Vagina (tissue), 2 donors: ENCODE data around the gene GALM. TPM values are rescaled to one million over a fixed set of nuclear protein-coding genes. Genes with fewer than 3 reads are reported as not detected.

Experiments
- DNase-seq, 2 donors: peaks; one replicate each; pipeline ENCODE4 v3.0.0-alpha.2; 2017; ENCODE audit errors: extremely low spot score in 2 of 2
- H3K27ac ChIP-seq: fragments of 200-600 bp; sonication (generic); one replicate; pipeline ENCODE4 v1.5.1; 2019
- H3K27me3 ChIP-seq: fragments of 200-600 bp; sonication (generic); one replicate; pipeline ENCODE4 v1.5.1; 2019
- H3K36me3 ChIP-seq, 2 donors: fragments of 200-600 bp; sonication (generic); one replicate each; pipeline ENCODE4 v1.5.1; 2017 to 2019
- H3K4me1 ChIP-seq: fragments of 200-600 bp; sonication (generic); one replicate; pipeline ENCODE4 v1.5.1; 2019
- H3K4me3 ChIP-seq, 2 donors: fragments of 200-600 bp; sonication (generic); 1 replicate in 1 of 2; 2 replicates in 1 of 2; pipeline ENCODE4 v1.5.1; 2016 to 2019
- H3K9me3 ChIP-seq: fragments of 200-600 bp; sonication (generic); one replicate; pipeline ENCODE4 v1.5.1; 2019
- CTCF ChIP-seq, 3 experiments: fragments of 450-650 bp in 2 of 3; fragments of 200-600 bp in 1 of 3; sonication (generic) in 1 of 3; IDR thresholded peaks; one replicate each; pipeline ENCODE4 v1.5.1; 2017 to 2019; ENCODE audit warnings: antibody characterized with exemption in 3 of 3, mild to moderate bottlenecking in 2 of 3, moderate library complexity in 2 of 3
- POLR2A ChIP-seq, 2 donors: fragments of 450-650 bp; IDR thresholded peaks; one replicate each; pipeline ENCODE4 v1.6.1; 2017; ENCODE audit warnings: antibody characterized with exemption in 2 of 2, mild to moderate bottlenecking in 2 of 2, moderate library complexity in 2 of 2
- POLR2AphosphoS5 ChIP-seq, 2 donors: sonication (generic); formaldehyde crosslinking; IDR thresholded peaks; one replicate each; pipeline ENCODE4 v1.9.0; 2017; ENCODE audit warnings: antibody characterized with exemption in 2 of 2, mild to moderate bottlenecking in 2 of 2, low read depth in 1 of 2; ENCODE audit not compliant: insufficient read depth in 1 of 2
- intact Hi-C: fragments of 100-400 bp; cut with DNase I; formaldehyde crosslinking; loops from one replicate; pipeline ENCODE4 v1.15.1; 2023
- total RNA-seq: library from RNA; depleted of rRNA; stranded (reverse); fragments of >200 nt; gene quantifications from one replicate; pipeline ENCODE4 v1.2.3, GENCODE V29; 2016

The GALM gene
- total RNA-seq, 1 donor from 2014 or later = 16.9 TPM

GRCh38 chr2:38763228-38763627 is 97.3 kb downstream of the GALM start:
- intact Hi-C loops = no loop called here

GRCh38 chr2:38763728-38764127 is 97.8 kb downstream of the GALM start:
- no peaks in the 10 kb centered on the region for H3K4me1 ChIP-seq
- intact Hi-C loops = no loop called here

More at GRCh38 chr2:38763228-38763627, 97.3 kb downstream of the GALM start:
- TF ChIP-seq POLR2AphosphoS5 (IDR thresholded peaks at IDR 0.05; ENCODE audit: insufficient read depth in 1 of 2, low read depth in 1 of 2) (no peak), POLR2A (IDR thresholded peaks at IDR 0.05) (no peak), CTCF (IDR thresholded peaks at IDR 0.05) (no peak)
- Histone ChIP-seq H3K36me3 (no peaks in the 10 kb centered on the region), H3K4me3 (no peak overlapping the region), H3K9me3 (no peaks in the 10 kb centered on the region), H3K4me1 (no peaks in the 10 kb centered on the region), H3K27ac (no peak overlapping the region), H3K27me3 (no peaks in the 10 kb centered on the region)
- no peak for DNase-seq

GRCh38 chr2:38765149-38765548 is 99.2 kb downstream of the GALM start:
- H3K4me3 ChIP-seq = no peak overlapping the region
- no peak overlapping the region for H3K27ac ChIP-seq
- no peaks in the 10 kb centered on the region for H3K9me3 ChIP-seq
- no peaks in the 10 kb centered on the region for H3K27me3 ChIP-seq
- DNase-seq = no peak
- TF ChIP-seq POLR2A (IDR thresholded peaks at IDR 0.05) (no peak), CTCF (IDR thresholded peaks at IDR 0.05) (no peak), POLR2AphosphoS5 (IDR thresholded peaks at IDR 0.05; ENCODE audit: insufficient read depth in 1 of 2, low read depth in 1 of 2) (no peak)
- intact Hi-C loops = no loop called here
- no peaks in the 10 kb centered on the region for H3K4me1 ChIP-seq
- no peaks in the 10 kb centered on the region for H3K36me3 ChIP-seq

More at GRCh38 chr2:38763728-38764127, 97.8 kb downstream of the GALM start:
- Histone ChIP-seq H3K4me3 (no peak overlapping the region), H3K27me3 (no peaks in the 10 kb centered on the region), H3K36me3 (no peaks in the 10 kb centered on the region), H3K27ac (no peak overlapping the region), H3K9me3 (no peaks in the 10 kb centered on the region)
- DNase-seq = no peak
- TF ChIP-seq POLR2AphosphoS5 (IDR thresholded peaks at IDR 0.05; ENCODE audit: insufficient read depth in 1 of 2, low read depth in 1 of 2) = no peak
- TF ChIP-seq POLR2A (IDR thresholded peaks at IDR 0.05) = no peak
- TF ChIP-seq CTCF (IDR thresholded peaks at IDR 0.05) = no peak

GRCh38 chr2:38765551-38765950 is 99.6 kb downstream of the GALM start:
- no peaks in the 10 kb centered on the region for H3K4me1 ChIP-seq
- no peak overlapping the region for H3K27ac ChIP-seq
- H3K4me3 ChIP-seq = no peak overlapping the region
- intact Hi-C loops = no loop called here
- no peaks in the 10 kb centered on the region for H3K27me3 ChIP-seq
- H3K9me3 ChIP-seq = no peaks in the 10 kb centered on the region
- DNase-seq = no peak
- TF ChIP-seq POLR2AphosphoS5 (IDR thresholded peaks at IDR 0.05; ENCODE audit: insufficient read depth in 1 of 2, low read depth in 1 of 2) = no peak
- no peak for TF ChIP-seq POLR2A (IDR thresholded peaks at IDR 0.05)
- no peak for TF ChIP-seq CTCF (IDR thresholded peaks at IDR 0.05)
- H3K36me3 ChIP-seq = no peaks in the 10 kb centered on the region

- intact Hi-C loops = no loop called here
These were observed 105.7 kb downstream of the GALM start for GRCh38 chr2:38771632-38772031.

More at GRCh38 chr2:38771632-38772031, 105.7 kb downstream of the GALM start:
- no peak for TF ChIP-seq POLR2AphosphoS5 (IDR thresholded peaks at IDR 0.05; ENCODE audit: insufficient read depth in 1 of 2, low read depth in 1 of 2)
- no peak for TF ChIP-seq CTCF (IDR thresholded peaks at IDR 0.05)
- TF ChIP-seq POLR2A (IDR thresholded peaks at IDR 0.05) = no peak
- H3K27ac ChIP-seq = no peak overlapping the region
- peaks cover 4% of the 10 kb centered on the region for H3K4me1 ChIP-seq
- no peak overlapping the region for H3K4me3 ChIP-seq
- H3K27me3 ChIP-seq = no peaks in the 10 kb centered on the region
- no peak for DNase-seq
- no peaks in the 10 kb centered on the region for H3K36me3 ChIP-seq
- no peaks in the 10 kb centered on the region for H3K9me3 ChIP-seq
